Measurements from ENCODE around the gene SYNRG. TPM values are rescaled to one million over a fixed set of nuclear protein-coding genes. Genes with fewer than 3 reads are reported as not detected.

The SYNRG gene
- total and polyA plus RNA-seq, 2 of the 13 experiments (the other 11 are each of a cell fraction or from before 2014, with no cell fraction given): 7.3 to 8.7 TPM

GRCh38 chr17:37643869-37644268 lies 34.7 kb upstream of the SYNRG start:
- H3K4me3 ChIP-seq (replicated peaks in 1 of 3; ENCODE audit: insufficient read depth in 1 of 3, low read depth in 2 of 3, low read length in 3 of 3): peak overlapping the region; percentile 86 to 96 (median 86); a peak in 5 of 6 replicates
- in situ Hi-C loops (cut with HindIII; ENCODE audit: extremely low pct_ligation_motif_present, low pct_unique_long_range_greater_than_20kb): loop anchor here (10.0 kb wide), 1 partner anchor 101 kb away; the partner anchor contains the start of gene HNF1B
- FAIRE-seq (no peak), ATAC-seq (no peak), DNase-seq (ENCODE audit: low spot score) (no peak)
- ChIA-PET CTCF (ENCODE audit: low intra/inter-chr PET ratio, low total read pairs) (no interaction called here), POLR2A (interaction anchor here (1.0 kb wide), 1 partner anchor 33 kb away, joined by 4 read pairs; no protein-coding TSS in a partner anchor)
- peaks cover 3 to 17% of the 10 kb centered on the region in 2 experiments; a peak in 4 of 5 replicates for H3K36me3 ChIP-seq (replicated peaks in 1 of 2; ENCODE audit: control insufficient read depth in 1 of 2, insufficient read depth in 2 of 2, low read length in 2 of 2)
- peaks cover 49% of the 10 kb centered on the region for H3K4me1 ChIP-seq (ENCODE audit: insufficient read depth, low read length)
- H3K9me3 ChIP-seq (ENCODE audit: low read length): no peaks in the 10 kb centered on the region
- H4K20me1 ChIP-seq (ENCODE audit: insufficient read depth, low read length): no peaks in the 10 kb centered on the region
- 12% methylated on average over 3 of the region's 3 CpGs for WGBS (ENCODE audit: low lambda C conversion rate)
- BruUV-seq (replicated peaks): TSS peak; percentile 54
- intact Hi-C loops (cut with micrococcal nuclease; ENCODE audit: unreplicated experiment): no loop called here
- TF ChIP-seq, protein P1, sequence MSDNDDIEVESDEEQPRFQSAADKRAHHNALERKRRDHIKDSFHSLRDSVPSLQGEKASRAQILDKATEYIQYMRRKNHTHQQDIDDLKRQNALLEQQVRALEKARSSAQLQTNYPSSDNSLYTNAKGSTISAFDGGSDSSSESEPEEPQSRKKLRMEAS (IDR thresholded peaks at IDR 0.05): peak; percentile 42; the same call in 1 of the 2 replicates
- TF ChIP-seq ZNF207 (IDR thresholded peaks at IDR 0.05; ENCODE audit: borderline replicate concordance): no peak
- no peak overlapping the region for H3K27ac ChIP-seq (ENCODE audit: extremely low read length, insufficient read depth, low read length)
- peak overlapping the region; percentile 91; the same call in 1 of the 2 replicates for H3K9ac ChIP-seq (ENCODE audit: insufficient read depth, low read depth, low read length)
- peaks cover 33% of the 10 kb centered on the region for H3K79me2 ChIP-seq (ENCODE audit: insufficient read depth, low read length)
- no peaks in the 10 kb centered on the region; a peak in 2 of 5 replicates for H3K27me3 ChIP-seq (ENCODE audit: control insufficient read depth in 1 of 2, insufficient read depth in 2 of 2, low read length in 2 of 2)
- peak overlapping the region; percentile 90 for H3K4me2 ChIP-seq (ENCODE audit: low read depth, low read length)
- peak overlapping the region; percentile 56 for H2AFZ ChIP-seq (ENCODE audit: low read length)

- ATAC-seq (peak; percentile 98), DNase-seq (ENCODE audit: low spot score) (peak; percentile 89), FAIRE-seq (no peak)
- peak within 1 kb of the TSS; percentile 56 for H2AFZ ChIP-seq (ENCODE audit: low read length)
- H3K4me1 ChIP-seq (ENCODE audit: insufficient read depth, low read length): peaks cover 43% of the 10 kb centered on the region
- no peaks in the 10 kb centered on the region for H3K9me3 ChIP-seq (ENCODE audit: low read length)
- peaks cover 35% of the 10 kb centered on the region for H3K79me2 ChIP-seq (ENCODE audit: insufficient read depth, low read length)
- peaks cover 3 to 19% of the 10 kb centered on the region in 2 experiments; a peak in 4 of 5 replicates for H3K36me3 ChIP-seq (replicated peaks in 1 of 2; ENCODE audit: control insufficient read depth in 1 of 2, insufficient read depth in 2 of 2, low read length in 2 of 2)
- H3K9ac ChIP-seq (ENCODE audit: insufficient read depth, low read depth, low read length): peak within 1 kb of the TSS; percentile 91
- peak within 1 kb of the TSS; percentile 86 to 96 (median 86) for H3K4me3 ChIP-seq (replicated peaks in 1 of 3; ENCODE audit: insufficient read depth in 1 of 3, low read depth in 2 of 3, low read length in 3 of 3)
- 2% methylated on average over 26 of the region's 43 CpGs for WGBS (ENCODE audit: low lambda C conversion rate)
- ChIA-PET CTCF (ENCODE audit: low intra/inter-chr PET ratio, low total read pairs) (no interaction called here), POLR2A (interaction anchor here (1.0 kb wide), 1 partner anchor 32 kb away, joined by 4 read pairs; no protein-coding TSS in a partner anchor)
- H3K27ac ChIP-seq (ENCODE audit: extremely low read length, insufficient read depth, low read length): peak within 1 kb of the TSS; percentile 77
- H3K27me3 ChIP-seq (ENCODE audit: control insufficient read depth in 1 of 2, insufficient read depth in 2 of 2, low read length in 2 of 2): no peaks in the 10 kb centered on the region; a peak in 2 of 5 replicates
- no TSS peak for BruUV-seq (replicated peaks)
- intact Hi-C loops (cut with micrococcal nuclease; ENCODE audit: unreplicated experiment) (no loop called here), in situ Hi-C loops (cut with HindIII; ENCODE audit: extremely low pct_ligation_motif_present, low pct_unique_long_range_greater_than_20kb) (loop anchor here (10.0 kb wide), 1 partner anchor 102 kb away; the partner anchor contains the start of gene HNF1B)
- H3K4me2 ChIP-seq (ENCODE audit: low read depth, low read length): peak within 1 kb of the TSS; percentile 90
- no peaks in the 10 kb centered on the region for H4K20me1 ChIP-seq (ENCODE audit: insufficient read depth, low read length)
- no peak for TF ChIP-seq TAF15 (IDR thresholded peaks at IDR 0.05; ENCODE audit: low read depth, low read length, poor library complexity, severe bottlenecking)
- TF ChIP-seq SRSF1 (optimal IDR thresholded peaks at IDR 0.05; ENCODE audit: low read depth, low read length): peak; percentile 44
- TF ChIP-seq REL (CRISPR knock-in tag; conservative IDR thresholded peaks at IDR 0.05): no peak
- TF ChIP-seq ZSCAN29 (CRISPR knock-in tag; conservative IDR thresholded peaks at IDR 0.05): no peak
- no peak for TF ChIP-seq MTA3 (CRISPR knock-in tag; IDR thresholded peaks at IDR 0.05)
- TF ChIP-seq U2AF2 (IDR thresholded peaks at IDR 0.05; ENCODE audit: low read depth, low read length): no peak
- no peak for TF ChIP-seq TOE1 (CRISPR knock-in tag; IDR thresholded peaks at IDR 0.05)
- peak; percentile 56 for TF ChIP-seq PHF21A (CRISPR knock-in tag; IDR thresholded peaks at IDR 0.05)
- TF ChIP-seq ZNF772 (CRISPR knock-in tag; IDR thresholded peaks at IDR 0.05): no peak
- TF ChIP-seq, protein P2, sequence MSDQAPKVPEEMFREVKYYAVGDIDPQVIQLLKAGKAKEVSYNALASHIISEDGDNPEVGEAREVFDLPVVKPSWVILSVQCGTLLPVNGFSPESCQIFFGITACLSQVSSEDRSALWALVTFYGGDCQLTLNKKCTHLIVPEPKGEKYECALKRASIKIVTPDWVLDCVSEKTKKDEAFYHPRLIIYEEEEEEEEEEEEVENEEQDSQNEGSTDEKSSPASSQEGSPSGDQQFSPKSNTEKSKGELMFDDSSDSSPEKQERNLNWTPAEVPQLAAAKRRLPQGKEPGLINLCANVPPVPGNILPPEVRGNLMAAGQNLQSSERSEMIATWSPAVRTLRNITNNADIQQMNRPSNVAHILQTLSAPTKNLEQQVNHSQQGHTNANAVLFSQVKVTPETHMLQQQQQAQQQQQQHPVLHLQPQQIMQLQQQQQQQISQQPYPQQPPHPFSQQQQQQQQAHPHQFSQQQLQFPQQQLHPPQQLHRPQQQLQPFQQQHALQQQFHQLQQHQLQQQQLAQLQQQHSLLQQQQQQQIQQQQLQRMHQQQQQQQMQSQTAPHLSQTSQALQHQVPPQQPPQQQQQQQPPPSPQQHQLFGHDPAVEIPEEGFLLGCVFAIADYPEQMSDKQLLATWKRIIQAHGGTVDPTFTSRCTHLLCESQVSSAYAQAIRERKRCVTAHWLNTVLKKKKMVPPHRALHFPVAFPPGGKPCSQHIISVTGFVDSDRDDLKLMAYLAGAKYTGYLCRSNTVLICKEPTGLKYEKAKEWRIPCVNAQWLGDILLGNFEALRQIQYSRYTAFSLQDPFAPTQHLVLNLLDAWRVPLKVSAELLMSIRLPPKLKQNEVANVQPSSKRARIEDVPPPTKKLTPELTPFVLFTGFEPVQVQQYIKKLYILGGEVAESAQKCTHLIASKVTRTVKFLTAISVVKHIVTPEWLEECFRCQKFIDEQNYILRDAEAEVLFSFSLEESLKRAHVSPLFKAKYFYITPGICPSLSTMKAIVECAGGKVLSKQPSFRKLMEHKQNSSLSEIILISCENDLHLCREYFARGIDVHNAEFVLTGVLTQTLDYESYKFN (CRISPR knock-in tag; conservative IDR thresholded peaks at IDR 0.05): 0 out of 2 replicates have a peak, but pooled peaks have one; percentile 7
- no peak for TF ChIP-seq BCL6 (CRISPR knock-in tag; IDR thresholded peaks at IDR 0.05)
- TF ChIP-seq TBL1XR1 (IDR thresholded peaks at IDR 0.05; ENCODE audit: borderline replicate concordance, low read length, partially characterized antibody): no peak
Observed at GRCh38 chr17:37643118-37643766, 34.0 kb upstream of the SYNRG start, which contains the start of gene DDX52. Gene DDX52, minus strand, starts transcription at chr17:37643446. Its CDS starts 26 bp downstream, at chr17:37643420.

All from HepG2 (cell line).